HepG2 (cell line): ENCODE results near the gene SRSF8. TPM values are rescaled to one million over a fixed set of nuclear protein-coding genes. Genes with fewer than 3 reads are reported as not detected.

ENCODE experiments used
- ATF4 ChIP-seq, 2 experiments: fragments of 450-650 bp in 1 of 2; sonication (generic) in 1 of 2; formaldehyde crosslinking; IDR thresholded peaks; 2 replicates each; pipeline versions ENCODE4 v1.5.0 to v1.8.0; 2020 to 2022; ENCODE audit warnings: mild to moderate bottlenecking in 1 of 2, missing genetic modification reagents in 1 of 2
- ATF7-NPFF ChIP-seq: sonication (generic); formaldehyde crosslinking; IDR thresholded peaks from 2 replicates; pipeline ENCODE4 v1.8.1; 2023; ENCODE audit warnings: mild to moderate bottlenecking, low read depth, missing genetic modification reagents, moderate library complexity
- BRD4 ChIP-seq: sonication (generic); formaldehyde crosslinking; IDR thresholded peaks from 2 replicates; pipeline ENCODE4 v1.4.0; 2020; ENCODE audit warnings: missing genetic modification reagents
- CBFB ChIP-seq: sonication (generic); formaldehyde crosslinking; IDR thresholded peaks from 2 replicates; pipeline ENCODE4 v1.4.0; 2020; ENCODE audit warnings: missing genetic modification reagents
- HMGA1 ChIP-seq: sonication (generic); formaldehyde crosslinking; conservative IDR thresholded peaks from 2 replicates; pipeline ENCODE4 v1.4.0; 2020; ENCODE audit warnings: missing genetic modification reagents
- KLF16 ChIP-seq, 2 experiments: sonication (generic) in 1 of 2; formaldehyde crosslinking in 1 of 2; IDR thresholded peaks; 2 replicates each; pipeline versions ENCODE4 v1.6.1 to v1.8.0; 2016 to 2023; ENCODE audit warnings: missing genetic modification reagents in 2 of 2, missing compliant biosample characterization in 1 of 2
- MBNL3 ChIP-seq: fragments of 250-450 bp; sonication (Bioruptor Pico); conservative IDR thresholded peaks from 2 replicates; pipeline ENCODE4 v1.8.0; 2022; ENCODE audit warnings: mild to moderate bottlenecking, inconsistent platforms
- NCOA2 ChIP-seq: sonication (generic); formaldehyde crosslinking; IDR thresholded peaks from 2 replicates; pipeline ENCODE4 v1.8.0; 2022; ENCODE audit warnings: inconsistent platforms
- NFYB ChIP-seq: sonication (generic); formaldehyde crosslinking; IDR thresholded peaks from 2 replicates; pipeline ENCODE4 v1.4.0; 2020; ENCODE audit warnings: missing genetic modification reagents
- NR3C1 ChIP-seq: sonication (generic); formaldehyde crosslinking; IDR thresholded peaks from 2 replicates; pipeline ENCODE4 v1.4.0; 2020; ENCODE audit warnings: missing genetic modification reagents
- RFX5 ChIP-seq: IDR thresholded peaks from 2 replicates; pipeline ENCODE4 v1.6.1; 2011; ENCODE audit warnings: low read depth, low read length, improper control_type of control experiment
- RXRB ChIP-seq: IDR thresholded peaks from 2 replicates; pipeline ENCODE4 v1.6.1; 2016; ENCODE audit warnings: borderline replicate concordance, missing genetic modification reagents, missing compliant biosample characterization
- THAP11 ChIP-seq: IDR thresholded peaks from 2 replicates; pipeline ENCODE4 v1.6.1; 2016; ENCODE audit warnings: missing biosample characterization, missing genetic modification reagents
- TRIM24 ChIP-seq: sonication (generic); formaldehyde crosslinking; IDR thresholded peaks from 2 replicates; pipeline ENCODE4 v1.8.0; 2022; ENCODE audit warnings: mild to moderate bottlenecking, missing genetic modification reagents
- XBP1 ChIP-seq: sonication (generic); formaldehyde crosslinking; IDR thresholded peaks from 2 replicates; pipeline ENCODE4 v1.5.0; 2020; ENCODE audit warnings: missing genetic modification reagents
- ZFP1 ChIP-seq: IDR thresholded peaks from 2 replicates; pipeline ENCODE4 v1.6.1; 2016
- ZFP36L2 ChIP-seq: sonication (generic); formaldehyde crosslinking; IDR thresholded peaks from 2 replicates; pipeline ENCODE4 v1.4.0; 2020; ENCODE audit warnings: missing genetic modification reagents
- ZNF30 ChIP-seq: sonication (generic); formaldehyde crosslinking; IDR thresholded peaks from 2 replicates; pipeline ENCODE4 v1.5.0; 2020; ENCODE audit warnings: mild to moderate bottlenecking, missing genetic modification reagents
- ZNF333 ChIP-seq: sonication (generic); formaldehyde crosslinking; IDR thresholded peaks from 2 replicates; pipeline ENCODE4 v1.4.0; 2020; ENCODE audit warnings: mild to moderate bottlenecking, missing genetic modification reagents, borderline replicate concordance
- polyA plus RNA-seq, 8 experiments: library from polyadenylated mRNA; depleted of rRNA in 3 of 8; stranded (reverse) in 7 of 8; unstranded in 1 of 8; fragments of >200 nt; fragmentation: Illumina TruSeq in 4 of 8; extraction: Trizol in 4 of 8; gene quantifications; 2 replicates each; pipeline versions ENCODE4 v1.2.1 to v1.2.3, GENCODE V29; 2011 to 2016; ENCODE audit warnings: low read depth in 4 of 8, missing spikeins in 1 of 8, mixed read lengths in 1 of 8; ENCODE audit not compliant: insufficient read depth in 1 of 8
- total RNA-seq, 5 experiments: library from RNA; depleted of rRNA; stranded (reverse); fragments of >200 nt; fragmentation: Illumina TruSeq; extraction: Trizol; gene quantifications; 2 replicates each; pipeline ENCODE4 v1.2.3, GENCODE V29; 2016; ENCODE audit warnings: low read depth in 1 of 5
- TF ChIP-seq, protein P1 (sequence below): sonication (generic); formaldehyde crosslinking; conservative IDR thresholded peaks from 2 replicates; pipeline ENCODE4 v1.8.0; 2022; ENCODE audit warnings: mild to moderate bottlenecking, moderate library complexity, missing genetic modification reagents
- TF ChIP-seq, protein P2 (sequence below): sonication (generic); formaldehyde crosslinking; IDR thresholded peaks from 2 replicates; pipeline ENCODE4 v1.5.0; 2020; ENCODE audit warnings: missing genetic modification reagents, mild to moderate bottlenecking, borderline replicate concordance
- TF ChIP-seq, protein P3 (sequence below): sonication (generic); formaldehyde crosslinking; IDR thresholded peaks from 2 replicates; pipeline ENCODE4 v1.5.1; 2020; ENCODE audit warnings: mild to moderate bottlenecking, missing genetic modification reagents, moderate library complexity

Gene SRSF8
- total and polyA plus RNA-seq, 2 of the 13 experiments (the other 11 are each of a cell fraction or from before 2014, with no cell fraction given): 21.8 to 25.8 TPM

DNA sequence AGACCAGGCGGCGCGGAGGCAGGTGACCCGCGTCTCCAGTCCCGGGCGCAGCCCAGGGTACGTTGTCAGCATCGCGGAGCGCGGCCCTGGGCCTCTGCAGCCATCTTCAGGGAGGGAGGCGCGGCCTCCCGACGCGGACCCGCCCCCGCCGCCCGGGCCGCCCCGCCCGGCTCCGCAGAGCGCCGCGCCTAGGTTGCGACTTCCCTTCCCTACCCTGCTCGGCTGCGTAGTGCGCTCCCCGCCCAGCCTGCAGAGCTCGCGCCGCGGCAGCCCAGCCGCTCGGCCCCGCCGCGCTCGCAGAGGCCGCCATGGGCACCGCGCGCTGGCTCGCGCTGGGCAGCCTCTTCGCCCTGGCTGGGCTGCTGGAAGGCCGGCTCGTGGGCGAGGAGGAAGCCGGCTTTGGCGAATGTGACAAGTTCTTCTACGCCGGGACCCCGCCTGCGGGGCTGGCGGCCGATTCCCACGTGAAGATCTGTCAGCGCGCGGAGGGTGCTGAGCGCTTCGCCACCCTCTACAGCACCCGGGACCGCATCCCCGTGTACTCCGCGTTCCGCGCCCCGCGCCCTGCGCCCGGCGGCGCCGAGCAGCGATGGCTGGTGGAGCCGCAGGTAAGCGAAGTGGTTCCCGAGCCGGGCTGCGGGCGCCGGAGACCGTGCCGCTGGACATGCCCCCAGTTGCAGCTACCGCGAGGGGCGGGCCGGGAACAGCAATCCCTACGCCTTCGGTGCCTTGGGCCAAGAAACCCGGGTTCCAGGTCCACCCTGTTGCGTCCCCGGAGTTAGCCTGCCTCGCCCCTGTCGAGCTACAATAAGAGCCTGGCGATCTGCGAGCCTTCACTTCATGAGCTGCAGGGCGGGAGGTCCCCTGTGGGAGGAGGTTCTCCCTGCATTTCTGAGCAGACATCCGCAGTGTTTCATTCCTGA lies 23.2 kb downstream of the SRSF8 start, which contains the start of gene ENDOD1 (continued):
- TF ChIP-seq XBP1: no peak
- TF ChIP-seq ZFP36L2: no peak
- no peak for TF ChIP-seq BRD4 (CRISPR knock-in tag)
- TF ChIP-seq RFX5: no peak
- no peak for TF ChIP-seq TRIM24
- TF ChIP-seq ATF7-NPFF (CRISPR knock-in tag): peak; percentile 90
- TF ChIP-seq ATF4 (CRISPR knock-in tag; IDR thresholded peaks at IDR 0.05): no peak
- TF ChIP-seq THAP11: no peak
- TF ChIP-seq ZFP1 (CRISPR knock-in tag): no peak
- no peak for TF ChIP-seq RXRB (CRISPR knock-in tag)
- TF ChIP-seq, protein P1, sequence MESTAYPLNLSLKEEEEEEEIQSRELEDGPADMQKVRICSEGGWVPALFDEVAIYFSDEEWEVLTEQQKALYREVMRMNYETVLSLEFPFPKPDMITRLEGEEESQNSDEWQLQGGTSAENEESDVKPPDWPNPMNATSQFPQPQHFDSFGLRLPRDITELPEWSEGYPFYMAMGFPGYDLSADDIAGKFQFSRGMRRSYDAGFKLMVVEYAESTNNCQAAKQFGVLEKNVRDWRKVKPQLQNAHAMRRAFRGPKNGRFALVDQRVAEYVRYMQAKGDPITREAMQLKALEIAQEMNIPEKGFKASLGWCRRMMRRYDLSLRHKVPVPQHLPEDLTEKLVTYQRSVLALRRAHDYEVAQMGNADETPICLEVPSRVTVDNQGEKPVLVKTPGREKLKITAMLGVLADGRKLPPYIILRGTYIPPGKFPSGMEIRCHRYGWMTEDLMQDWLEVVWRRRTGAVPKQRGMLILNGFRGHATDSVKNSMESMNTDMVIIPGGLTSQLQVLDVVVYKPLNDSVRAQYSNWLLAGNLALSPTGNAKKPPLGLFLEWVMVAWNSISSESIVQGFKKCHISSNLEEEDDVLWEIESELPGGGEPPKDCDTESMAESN (CRISPR knock-in tag): 0 out of 2 replicates have a peak, but pooled peaks have one; percentile 48
- TF ChIP-seq, protein P2, sequence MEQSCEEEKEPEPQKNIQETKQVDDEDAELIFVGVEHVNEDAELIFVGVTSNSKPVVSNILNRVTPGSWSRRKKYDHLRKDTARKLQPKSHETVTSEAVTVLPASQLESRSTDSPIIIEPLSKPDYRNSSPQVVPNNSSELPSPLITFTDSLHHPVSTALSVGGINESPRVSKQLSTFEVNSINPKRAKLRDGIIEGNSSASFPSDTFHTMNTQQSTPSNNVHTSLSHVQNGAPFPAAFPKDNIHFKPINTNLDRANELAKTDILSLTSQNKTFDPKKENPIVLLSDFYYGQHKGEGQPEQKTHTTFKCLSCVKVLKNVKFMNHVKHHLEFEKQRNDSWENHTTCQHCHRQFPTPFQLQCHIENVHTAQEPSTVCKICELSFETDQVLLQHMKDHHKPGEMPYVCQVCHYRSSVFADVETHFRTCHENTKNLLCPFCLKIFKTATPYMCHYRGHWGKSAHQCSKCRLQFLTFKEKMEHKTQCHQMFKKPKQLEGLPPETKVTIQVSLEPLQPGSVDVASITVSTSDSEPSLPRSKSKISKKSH (CRISPR knock-in tag): 0 out of 2 replicates have a peak, but pooled peaks have one; percentile 42
- TF ChIP-seq, protein P3, sequence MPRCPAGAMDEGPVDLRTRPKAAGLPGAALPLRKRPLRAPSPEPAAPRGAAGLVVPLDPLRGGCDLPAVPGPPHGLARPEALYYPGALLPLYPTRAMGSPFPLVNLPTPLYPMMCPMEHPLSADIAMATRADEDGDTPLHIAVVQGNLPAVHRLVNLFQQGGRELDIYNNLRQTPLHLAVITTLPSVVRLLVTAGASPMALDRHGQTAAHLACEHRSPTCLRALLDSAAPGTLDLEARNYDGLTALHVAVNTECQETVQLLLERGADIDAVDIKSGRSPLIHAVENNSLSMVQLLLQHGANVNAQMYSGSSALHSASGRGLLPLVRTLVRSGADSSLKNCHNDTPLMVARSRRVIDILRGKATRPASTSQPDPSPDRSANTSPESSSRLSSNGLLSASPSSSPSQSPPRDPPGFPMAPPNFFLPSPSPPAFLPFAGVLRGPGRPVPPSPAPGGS (CRISPR knock-in tag): 0 out of 2 replicates have a peak, but pooled peaks have one; percentile 58
- TF ChIP-seq ZNF30 (CRISPR knock-in tag): no peak
- TF ChIP-seq HMGA1 (CRISPR knock-in tag): no peak
- no peak for TF ChIP-seq NFYB (CRISPR knock-in tag)
- TF ChIP-seq ZNF333 (CRISPR knock-in tag): no peak
- TF ChIP-seq NR3C1 (CRISPR knock-in tag): no peak
- no peak for TF ChIP-seq NCOA2 (CRISPR knock-in tag)
- 0 out of 4 replicates have a peak, but pooled peaks of 1 of the 2 experiments have one; percentile 37 for TF ChIP-seq KLF16 (CRISPR knock-in tag; IDR thresholded peaks at IDR 0.05)
- TF ChIP-seq CBFB (CRISPR knock-in tag): no peak
- TF ChIP-seq MBNL3 (CRISPR knock-in tag): no peak
